Nucleus accumbens (tissue), 56 donors: ENCODE measurements around the gene NF1.
A peak's percentile ranks its signal among the peaks of the same experiment; 100 is the strongest.
"Not testable (repeated sequence)": the region's sequence is repeated elsewhere in the genome, so short reads cannot be mapped to it uniquely, and the experiment has no call there.

Experiments
- DNase-seq, 56 donors: peaks; one replicate each; lab custom pipeline; 2025; lab: John Stamatoyannopoulos, UW

Gene NF1

DNA sequence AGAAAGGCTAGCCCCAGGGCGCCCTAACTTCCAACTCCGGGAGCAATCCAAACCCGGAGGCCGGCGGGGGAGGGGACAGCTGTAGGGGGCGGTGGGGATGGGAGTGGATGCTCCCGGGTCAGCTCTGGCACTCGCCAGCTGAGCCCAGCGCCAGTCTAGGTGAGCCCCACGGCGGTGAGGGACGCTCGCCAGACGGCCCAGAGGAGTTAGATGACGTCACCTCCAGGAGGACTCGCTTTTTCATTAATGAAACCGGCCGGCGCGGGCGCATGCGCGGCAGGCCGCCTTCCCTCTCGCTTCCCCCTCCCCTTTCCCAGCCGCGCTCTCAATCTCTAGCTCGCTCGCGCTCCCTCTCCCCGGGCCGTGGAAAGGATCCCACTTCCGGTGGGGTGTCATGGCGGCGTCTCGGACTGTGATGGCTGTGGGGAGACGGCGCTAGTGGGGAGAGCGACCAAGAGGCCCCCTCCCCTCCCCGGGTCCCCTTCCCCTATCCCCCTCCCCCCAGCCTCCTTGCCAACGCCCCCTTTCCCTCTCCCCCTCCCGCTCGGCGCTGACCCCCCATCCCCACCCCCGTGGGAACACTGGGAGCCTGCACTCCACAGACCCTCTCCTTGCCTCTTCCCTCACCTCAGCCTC is at the start of gene NF1:
Gene NF1, plus strand, starts transcription at position 378 of the 636 bp plus-strand sequence. CDS start 333 bp downstream, outside the sequence.
- peak; percentile 36 to 96 (median 90) for DNase-seq

- not testable (repeated sequence) for DNase-seq
Observed at GRCh38 chr17:31046856-31047425, 47.8 kb upstream of the NF1 start.

- DNase-seq, result no peak
Observed at GRCh38 chr17:31048142-31048541, 46.6 kb upstream of the NF1 start.

- DNase-seq, result no peak
Observed at GRCh38 chr17:31048780-31049179, 46.0 kb upstream of the NF1 start.

DNA sequence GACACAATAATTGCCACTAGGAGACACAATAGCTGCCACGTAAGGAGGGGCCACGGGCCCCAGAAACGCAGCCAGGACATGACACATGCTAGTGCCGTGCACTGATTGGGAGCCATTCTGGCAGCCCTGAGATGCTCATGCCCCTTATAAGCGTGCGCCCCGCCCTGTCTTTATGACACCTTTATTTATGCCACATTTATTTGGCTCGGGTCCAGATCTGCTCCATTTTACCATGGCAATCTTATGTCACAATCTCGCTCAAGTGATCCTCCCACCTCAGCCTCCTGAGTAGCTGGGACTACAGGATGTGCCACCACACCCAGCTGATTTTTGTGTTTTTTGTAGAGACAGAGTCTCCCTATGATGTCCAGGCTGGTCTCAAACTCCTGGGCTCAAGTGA is 43.8 kb upstream of the NF1 start:
- DNase-seq, result no peak

DNA sequence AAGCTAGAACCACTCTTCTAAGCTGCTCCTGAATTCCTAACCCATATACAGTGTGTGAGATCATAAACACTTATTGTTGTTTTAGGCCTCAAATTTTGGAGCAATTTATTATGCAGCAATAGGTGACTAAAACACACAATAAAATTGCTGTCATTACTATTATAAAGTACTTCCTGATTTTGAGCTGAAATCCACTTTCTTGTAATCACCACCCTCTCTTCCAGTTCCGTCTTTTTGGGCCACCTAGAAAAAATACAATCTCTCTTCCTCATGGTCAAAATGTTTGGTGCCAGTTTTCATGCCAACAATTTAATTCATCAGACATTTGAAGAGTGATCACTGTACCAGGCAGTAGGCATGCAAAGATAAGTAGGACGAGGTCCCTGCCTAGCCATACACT is 43.3 kb upstream of the NF1 start:
- no peak for DNase-seq

DNA sequence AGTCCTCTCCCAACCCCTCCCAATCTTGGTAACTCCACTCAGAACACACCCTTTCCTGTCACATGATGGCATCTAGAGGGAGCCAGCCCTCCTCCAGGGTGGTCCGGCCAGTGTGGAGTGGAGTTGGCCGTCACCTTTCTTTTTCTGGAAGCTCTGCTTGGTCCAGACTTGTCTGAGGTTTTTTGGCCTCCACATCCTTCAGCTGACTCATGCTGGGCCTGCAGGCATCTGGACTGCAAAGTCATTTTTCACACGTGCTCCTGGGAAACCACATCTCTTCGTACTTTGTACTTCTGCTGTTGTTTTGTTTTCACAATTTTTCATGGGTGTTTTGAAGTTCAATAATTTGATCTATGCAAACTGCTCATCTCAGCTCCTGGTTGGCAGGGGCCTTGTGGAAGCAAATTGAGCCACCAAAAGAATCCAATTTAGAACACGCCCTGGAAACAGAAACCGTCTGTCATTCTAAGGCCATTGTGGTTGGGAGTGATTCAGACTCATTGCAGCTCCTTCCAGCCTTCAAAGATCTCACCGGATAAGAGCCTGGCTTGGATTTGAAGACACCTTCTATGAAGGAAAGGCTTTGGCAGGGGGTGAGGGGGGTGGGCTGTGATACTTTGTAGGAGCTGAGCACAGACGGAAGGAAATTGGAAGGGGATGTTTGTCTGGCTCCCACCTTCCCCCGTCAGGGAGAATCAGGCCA is 42.4 kb upstream of the NF1 start:
- peak in 1 of 56 donors; percentile 4 for DNase-seq

DNA sequence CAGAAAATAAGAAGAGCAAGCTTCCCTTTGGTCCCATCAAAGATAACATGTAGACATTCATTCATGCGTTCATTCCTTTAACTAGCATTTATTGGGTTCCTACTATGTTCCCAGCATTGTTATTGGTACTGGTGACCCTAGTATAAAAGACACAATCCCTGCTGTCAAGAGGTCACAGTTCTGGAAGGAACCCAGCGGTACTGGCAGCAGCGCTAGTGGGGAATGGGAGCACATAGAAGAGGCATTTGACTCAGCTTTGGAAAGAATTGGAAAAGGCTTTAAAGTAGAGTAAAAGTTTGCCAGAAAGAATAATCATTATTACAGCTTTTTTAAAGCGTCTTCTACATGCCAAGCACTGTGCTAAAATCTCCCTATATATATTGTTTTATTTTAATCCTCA is 41.7 kb upstream of the NF1 start:
- peak in 3 of 56 donors; percentile 2 to 11 (median 3) for DNase-seq

DNA sequence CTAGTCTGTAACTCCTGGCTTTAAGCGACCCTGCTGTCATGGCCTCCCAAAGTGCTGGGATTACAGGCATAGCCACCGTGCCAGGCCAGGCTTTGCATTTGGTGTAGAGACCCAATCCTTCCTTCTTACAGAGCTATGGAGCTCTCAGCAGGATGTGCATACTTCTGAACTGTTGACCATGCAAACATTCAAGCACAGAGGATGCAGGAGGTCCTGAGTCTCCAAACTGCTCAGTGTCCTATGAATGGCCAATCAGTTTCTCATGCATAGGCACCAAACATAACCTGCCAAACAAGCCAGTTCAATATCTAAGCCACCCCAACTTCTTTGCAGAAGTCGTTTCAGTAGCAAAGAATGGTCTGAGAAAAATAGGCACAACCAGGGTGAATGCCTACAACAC is 40.0 kb upstream of the NF1 start:
- no peak for DNase-seq

GRCh38 chr17:31058976-31059375 is 35.8 kb upstream of the NF1 start:
- DNase-seq, result peak in 1 of 56 donors; percentile 14

DNA sequence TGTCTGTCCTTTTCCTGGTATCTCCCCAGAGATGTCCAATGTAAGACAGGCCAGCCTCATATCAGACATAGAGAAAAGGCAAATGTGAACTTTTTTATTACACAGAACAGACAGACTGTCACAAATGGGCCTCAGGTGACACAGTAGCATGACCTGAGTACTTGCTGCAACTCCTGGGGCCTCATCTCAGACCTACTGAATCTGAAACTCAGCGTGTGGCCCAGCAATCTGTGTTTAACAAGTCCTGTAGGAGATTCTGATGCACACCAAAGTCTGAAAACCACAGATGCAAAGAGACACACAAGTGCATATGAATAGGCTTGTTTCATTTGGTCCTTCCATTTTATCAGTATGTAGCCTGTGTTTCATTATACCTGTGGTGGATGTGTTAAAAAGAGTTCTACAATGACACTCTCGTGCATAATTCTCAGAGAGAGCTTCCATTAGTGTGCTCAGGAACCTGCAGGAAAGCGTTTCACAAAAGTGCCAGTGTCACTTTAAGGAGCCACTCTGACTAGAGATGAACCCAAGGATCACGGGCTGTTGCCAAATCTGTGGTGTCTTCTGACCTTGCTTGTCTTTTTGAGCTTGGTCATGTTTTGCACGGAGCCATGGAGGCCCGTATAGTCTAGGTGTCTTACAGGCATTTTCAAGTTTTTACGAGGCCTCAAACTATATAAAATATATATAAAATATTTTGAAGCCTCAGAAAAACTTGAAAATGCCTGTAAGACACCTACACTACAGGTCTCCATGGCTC is 33.8 kb upstream of the NF1 start:
- DNase-seq, result peak in 1 of 56 donors; percentile 5

DNA sequence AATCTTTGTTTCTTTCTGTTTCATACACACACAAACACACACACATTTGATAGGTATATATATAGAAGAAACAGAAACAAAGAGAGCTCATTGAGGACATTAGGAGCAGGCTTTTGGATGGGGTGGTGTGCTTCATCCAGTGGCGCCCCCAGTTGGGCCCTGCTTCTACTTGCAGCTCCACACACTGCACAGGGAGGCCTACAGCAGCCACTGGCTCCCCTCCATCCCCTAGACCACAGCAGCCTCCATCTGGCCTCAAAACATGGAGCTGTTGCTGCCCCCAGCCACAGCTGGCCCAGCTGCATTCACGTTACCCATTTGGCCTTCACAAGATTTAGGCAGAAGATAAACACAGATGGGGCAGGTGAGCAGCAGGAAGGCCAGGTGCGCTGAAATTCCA is 33.1 kb upstream of the NF1 start:
- no peak for DNase-seq

DNA sequence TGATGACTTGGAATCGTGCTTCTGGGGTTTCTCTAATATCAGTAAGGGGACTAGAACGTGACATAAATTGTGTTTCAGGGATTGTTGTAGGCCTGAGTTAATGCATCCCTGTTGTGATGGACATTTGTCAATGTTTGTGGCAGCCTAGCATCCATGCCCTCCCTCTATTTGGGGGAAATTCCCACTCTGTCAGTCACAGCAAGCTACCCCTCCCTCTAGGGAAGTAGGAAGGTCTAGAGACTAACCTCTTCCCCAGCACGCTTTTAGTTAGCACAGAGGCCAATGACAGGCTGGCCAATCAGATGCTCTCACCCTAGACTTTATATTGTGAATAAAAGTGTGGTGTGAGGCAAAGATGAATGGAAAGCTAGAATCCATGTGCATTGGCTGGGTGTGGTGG is 32.4 kb upstream of the NF1 start:
- DNase-seq, result no peak

DNA sequence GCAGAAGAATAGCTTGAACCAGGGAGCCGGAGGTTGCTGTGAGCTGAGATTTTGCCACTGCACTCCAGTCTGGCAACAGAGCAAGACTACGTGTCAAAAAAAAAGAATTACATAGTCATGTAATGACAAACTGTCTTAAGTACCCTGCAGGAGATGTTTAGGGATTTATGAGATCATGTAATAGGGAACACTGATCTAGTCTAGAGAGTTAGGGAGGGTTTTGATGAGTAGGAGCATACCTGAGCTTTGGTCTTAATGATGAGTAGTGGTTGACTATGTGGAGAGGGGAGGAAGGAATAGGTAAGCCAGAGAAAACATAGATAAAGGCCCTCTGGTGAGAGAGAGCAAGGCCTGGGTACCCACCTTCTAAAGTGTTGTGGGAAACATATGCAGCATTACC is 30.1 kb upstream of the NF1 start:
- no peak for DNase-seq

DNA sequence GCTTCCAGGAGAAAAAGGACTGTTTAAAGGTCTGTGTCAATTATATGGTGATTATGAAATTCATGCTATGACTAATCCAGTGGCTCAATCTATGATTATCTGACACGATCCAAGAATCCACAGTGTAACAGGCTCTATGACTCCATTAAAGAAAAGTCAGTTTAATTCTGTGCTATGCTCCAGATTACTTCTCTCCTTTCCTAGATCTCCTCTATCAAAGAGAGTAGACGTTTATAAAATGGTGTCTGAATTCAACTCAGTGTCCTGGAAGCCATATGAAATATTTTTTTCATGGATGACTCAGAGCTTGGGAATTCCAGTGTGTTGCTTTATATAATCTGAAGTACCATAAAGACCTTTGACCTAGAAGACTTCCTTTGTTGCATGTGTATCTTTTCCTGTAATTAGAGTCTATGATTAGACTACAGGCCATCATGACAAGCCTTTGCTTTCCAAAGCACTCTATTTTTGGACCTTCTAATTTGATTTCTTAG is 27.0 kb upstream of the NF1 start:
- no peak for DNase-seq

GRCh38 chr17:31068291-31068690 is 26.5 kb upstream of the NF1 start:
- peak in 15 of 56 donors; percentile 3 to 44 (median 9) for DNase-seq

DNA sequence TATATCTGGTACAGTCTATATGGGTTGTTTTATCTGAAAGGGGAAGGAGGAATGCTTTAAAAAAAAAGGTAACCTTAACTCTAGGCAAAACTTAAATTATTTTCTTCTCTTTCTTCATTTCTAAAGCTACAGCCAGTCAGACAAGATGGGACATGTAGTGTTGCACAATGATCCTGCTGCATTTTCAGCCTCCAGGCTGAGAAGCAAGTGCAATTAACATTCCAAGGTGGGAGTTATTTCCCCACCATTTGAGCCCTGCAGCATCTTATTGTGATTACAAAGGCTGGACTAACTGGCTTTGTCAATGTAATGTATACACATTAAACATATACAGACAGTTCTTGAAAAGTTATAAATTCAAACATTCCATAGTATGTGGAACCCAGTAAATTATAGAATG is 22.6 kb upstream of the NF1 start:
- no peak for DNase-seq

GRCh38 chr17:31073411-31073810 is 21.4 kb upstream of the NF1 start:
- DNase-seq, result no peak

- no peak for DNase-seq
Observed at GRCh38 chr17:31074772-31075555, 19.8 kb upstream of the NF1 start.

DNA sequence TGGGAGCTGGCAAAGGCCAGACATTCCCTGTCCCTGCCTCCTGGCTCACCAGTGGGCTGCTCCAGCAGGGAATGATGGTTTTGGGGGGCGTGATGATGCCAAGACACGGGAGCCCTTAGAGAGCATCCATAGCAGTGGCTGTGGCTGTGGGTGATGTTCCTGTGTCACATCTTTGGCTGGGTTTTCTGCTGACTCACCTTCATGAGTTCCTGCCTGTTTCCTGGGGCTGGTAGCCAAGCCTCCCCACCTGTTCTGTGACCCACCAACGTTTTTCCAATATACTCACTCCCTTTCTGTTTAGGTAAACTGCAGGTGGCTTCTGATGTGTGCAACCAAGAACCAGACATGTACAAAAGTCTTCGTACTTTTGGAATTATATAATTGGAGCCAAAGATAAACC is 16.5 kb upstream of the NF1 start:
- no peak for DNase-seq
